ENCODE data around the gene INF2.

Gene INF2

DNA sequence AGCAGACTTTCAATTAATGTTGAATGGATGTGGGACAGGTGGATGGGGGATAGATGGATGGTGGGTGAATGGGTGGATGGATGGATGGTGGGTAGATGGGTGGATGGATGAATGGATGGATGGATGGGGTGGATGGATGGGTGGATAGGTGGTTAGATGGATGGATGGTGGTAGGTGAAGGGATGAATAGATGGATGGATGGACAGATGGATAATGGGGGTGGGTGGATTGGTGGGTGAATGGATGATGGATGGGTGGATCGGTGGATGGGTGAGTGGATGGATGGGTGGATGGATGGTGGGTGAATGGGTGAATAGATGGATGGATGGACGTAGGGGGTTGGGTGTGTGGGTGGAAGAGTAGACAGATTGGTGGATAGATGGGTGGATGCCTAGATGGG lies 14.0 kb upstream of the INF2 start:
- Histone ChIP-seq H3K23ac (ENCODE audit: low read length) (no peak overlapping the region), H2AK5ac (ENCODE audit: low read length) (no peak overlapping the region), H4K8ac (ENCODE audit: low read depth, low read length) (no peak overlapping the region), H3K4me1 (ENCODE audit: control insufficient read depth in 1 of 2, insufficient read depth in 2 of 2, low read length in 2 of 2) (peaks cover 30 to 36% of the 10 kb centered on the region in 2 experiments), H3K9ac (ENCODE audit: low read length) (no peak overlapping the region), H3K4me2 (ENCODE audit: low read length) (no peak overlapping the region), H4K12ac (ENCODE audit: low read depth, low read length) (no peak overlapping the region), H2BK120ac (ENCODE audit: insufficient read depth, low read length, poor library complexity) (no peak overlapping the region), H2AFZ (ENCODE audit: insufficient read depth, low read length, poor library complexity) (no peak overlapping the region), H3K14ac (ENCODE audit: low read length) (no peak overlapping the region), H3K27ac (ENCODE audit: low read depth, low read length) (no peak overlapping the region), H3K18ac (ENCODE audit: low read length) (no peak overlapping the region), H3K9me3 (ENCODE audit: insufficient read depth, low read depth, low read length) (no peaks in the 10 kb centered on the region), H2BK12ac (ENCODE audit: low read length) (no peak overlapping the region), H3K79me1 (ENCODE audit: low read length) (peaks cover 40% of the 10 kb centered on the region), H3K4ac (ENCODE audit: low read depth, low read length) (no peak overlapping the region), H2BK5ac (ENCODE audit: low read depth, low read length, poor library complexity) (no peak overlapping the region), H4K91ac (ENCODE audit: low read depth, low read length) (no peak overlapping the region), H3K36me3 (ENCODE audit: control insufficient read depth in 1 of 2, insufficient read depth in 2 of 2, low read length in 2 of 2) (no peaks in the 10 kb centered on the region), H3K79me2 (ENCODE audit: control insufficient read depth, insufficient read depth, low read length, poor library complexity) (peaks cover 15% of the 10 kb centered on the region), H3K4me3 (ENCODE audit: low read depth, low read length) (no peak overlapping the region), H3K27me3 (ENCODE audit: insufficient read depth, low read length) (no peaks in the 10 kb centered on the region)
- DNase-seq = no peak
- WGBS (ENCODE audit: extremely low coverage, insufficient coverage, insufficient read length) = 100% methylated on average over 2 of the region's 2 CpGs

DNA sequence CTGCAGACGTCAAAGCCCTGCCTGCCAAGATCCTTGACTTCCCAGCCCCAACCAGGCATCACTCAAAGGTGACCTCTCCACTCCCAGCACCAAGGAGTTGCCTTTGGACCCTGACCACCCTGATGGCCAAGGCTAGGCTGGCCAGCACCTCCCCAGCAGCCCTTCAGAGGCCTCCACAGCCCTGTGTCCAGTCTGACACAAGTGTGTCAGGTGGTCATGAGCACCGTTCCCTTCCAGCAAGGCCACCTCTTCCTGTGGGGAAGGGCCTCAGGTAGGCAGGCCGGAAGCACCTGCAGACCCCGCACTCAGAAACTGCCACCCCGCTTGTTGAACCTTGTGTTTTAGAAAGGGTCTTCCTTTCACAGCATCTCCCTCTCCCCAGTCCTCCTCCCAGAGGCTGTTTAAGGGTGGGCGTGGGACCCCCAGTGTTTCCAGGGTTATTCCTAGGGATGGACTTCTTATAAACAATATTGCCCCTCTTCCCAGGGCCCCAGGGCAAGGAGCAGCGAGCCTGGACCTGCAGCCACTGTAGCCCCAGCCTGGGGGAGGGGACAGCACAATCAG lies 13.2 kb upstream of the INF2 start:
- Histone ChIP-seq H3K18ac (ENCODE audit: low read length) (peak overlapping the region; percentile 18), H3K4ac (ENCODE audit: low read depth, low read length) (no peak overlapping the region), H3K4me3 (ENCODE audit: low read depth, low read length) (no peak overlapping the region), H3K23ac (ENCODE audit: low read length) (no peak overlapping the region), H4K12ac (ENCODE audit: low read depth, low read length) (no peak overlapping the region), H3K36me3 (ENCODE audit: control insufficient read depth in 1 of 2, insufficient read depth in 2 of 2, low read length in 2 of 2) (no peaks in the 10 kb centered on the region), H3K14ac (ENCODE audit: low read length) (peak overlapping the region; percentile 58), H3K9me3 (ENCODE audit: insufficient read depth, low read depth, low read length) (no peaks in the 10 kb centered on the region), H2BK5ac (ENCODE audit: low read depth, low read length, poor library complexity) (no peak overlapping the region), H2BK120ac (ENCODE audit: insufficient read depth, low read length, poor library complexity) (peak overlapping the region; percentile 70), H3K4me2 (ENCODE audit: low read length) (peak overlapping the region; percentile 72), H2BK12ac (ENCODE audit: low read length) (peak overlapping the region; percentile 46), H3K27ac (ENCODE audit: low read depth, low read length) (peak overlapping the region; percentile 96), H2AFZ (ENCODE audit: insufficient read depth, low read length, poor library complexity) (no peak overlapping the region), H4K91ac (ENCODE audit: low read depth, low read length) (peak overlapping the region; percentile 99), H3K27me3 (ENCODE audit: insufficient read depth, low read length) (no peaks in the 10 kb centered on the region), H3K4me1 (ENCODE audit: control insufficient read depth in 1 of 2, insufficient read depth in 2 of 2, low read length in 2 of 2) (peaks cover 38 to 43% of the 10 kb centered on the region in 2 experiments), H3K79me1 (ENCODE audit: low read length) (peaks cover 47% of the 10 kb centered on the region), H4K8ac (ENCODE audit: low read depth, low read length) (peak overlapping the region; percentile 32), H2AK5ac (ENCODE audit: low read length) (peak overlapping the region; percentile 67), H3K79me2 (ENCODE audit: control insufficient read depth, insufficient read depth, low read length, poor library complexity) (peaks cover 18% of the 10 kb centered on the region), H3K9ac (ENCODE audit: low read length) (no peak overlapping the region)
- no CpG with 5 or more reads among the region's 7 CpGs for WGBS (ENCODE audit: extremely low coverage, insufficient coverage, insufficient read length)
- DNase-seq = no peak

DNA sequence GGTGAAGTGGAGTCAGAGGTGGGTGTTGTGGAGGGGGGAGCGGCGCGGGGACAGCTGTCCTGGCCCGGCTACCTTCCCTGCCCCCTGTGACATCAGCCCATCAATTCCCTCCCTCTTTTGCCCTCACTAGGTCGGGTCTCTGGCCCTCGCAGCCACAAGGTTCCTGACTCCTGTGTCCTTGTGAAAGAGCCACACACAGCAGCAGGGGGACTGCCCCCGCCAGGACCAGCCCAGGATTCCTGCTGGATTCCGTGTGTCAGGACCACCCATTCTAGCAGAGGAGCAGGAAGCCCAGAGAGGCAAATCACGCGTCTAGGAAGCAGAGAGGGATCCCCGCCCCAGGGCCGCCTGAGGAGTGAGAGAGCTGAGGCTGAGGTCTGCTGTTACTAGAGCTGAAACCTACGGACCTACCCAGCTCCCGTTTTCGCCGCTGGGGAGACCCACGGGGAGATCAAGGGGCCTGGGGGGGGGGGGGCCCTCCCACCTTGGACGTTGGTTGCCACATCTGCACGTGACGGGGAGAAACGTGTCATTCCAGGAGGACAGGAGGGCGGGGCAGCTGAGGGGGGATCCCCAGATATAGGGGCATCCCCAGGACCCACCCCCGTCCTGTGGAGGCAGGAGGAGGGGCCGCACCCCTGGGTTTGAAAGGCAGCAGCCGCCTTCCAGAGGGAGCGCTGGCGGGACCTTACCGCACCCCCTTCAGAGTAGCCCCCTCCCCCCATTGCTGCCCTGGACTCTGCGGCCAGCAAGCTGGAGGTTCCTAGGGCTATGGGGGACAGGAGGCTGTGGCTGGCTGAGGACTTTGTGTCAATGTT lies 12.5 kb upstream of the INF2 start:
- peaks cover 21% of the 10 kb centered on the region for H3K79me2 ChIP-seq (ENCODE audit: control insufficient read depth, insufficient read depth, low read length, poor library complexity)
- H2BK5ac ChIP-seq (ENCODE audit: low read depth, low read length, poor library complexity) = peak overlapping the region; percentile 97
- no peak overlapping the region for H3K23ac ChIP-seq (ENCODE audit: low read length)
- H3K4me1 ChIP-seq (ENCODE audit: control insufficient read depth in 1 of 2, insufficient read depth in 2 of 2, low read length in 2 of 2) = peaks cover 42 to 47% of the 10 kb centered on the region in 2 experiments
- peak overlapping the region; percentile 99 for H2BK120ac ChIP-seq (ENCODE audit: insufficient read depth, low read length, poor library complexity)
- peak overlapping the region; percentile 83 for H3K4ac ChIP-seq (ENCODE audit: low read depth, low read length)
- H4K91ac ChIP-seq (ENCODE audit: low read depth, low read length) = peak overlapping the region; percentile 99
- H4K12ac ChIP-seq (ENCODE audit: low read depth, low read length) = peak overlapping the region; percentile 97
- H3K18ac ChIP-seq (ENCODE audit: low read length) = peak overlapping the region; percentile 85
- WGBS (ENCODE audit: extremely low coverage, insufficient coverage, insufficient read length) = no CpG with 5 or more reads among the region's 29 CpGs
- peak overlapping the region; percentile 72 for H3K4me2 ChIP-seq (ENCODE audit: low read length)
- peak overlapping the region; percentile 67 for H2BK12ac ChIP-seq (ENCODE audit: low read length)
- no peaks in the 10 kb centered on the region for H3K9me3 ChIP-seq (ENCODE audit: insufficient read depth, low read depth, low read length)
- no peaks in the 10 kb centered on the region for H3K27me3 ChIP-seq (ENCODE audit: insufficient read depth, low read length)
- H3K4me3 ChIP-seq (ENCODE audit: low read depth, low read length) = no peak overlapping the region
- no peaks in the 10 kb centered on the region for H3K36me3 ChIP-seq (ENCODE audit: control insufficient read depth in 1 of 2, insufficient read depth in 2 of 2, low read length in 2 of 2)
- H3K14ac ChIP-seq (ENCODE audit: low read length) = peak overlapping the region; percentile 98
- peak overlapping the region; percentile 59 for H3K9ac ChIP-seq (ENCODE audit: low read length)
- DNase-seq = no peak
- peaks cover 52% of the 10 kb centered on the region for H3K79me1 ChIP-seq (ENCODE audit: low read length)
- H2AK5ac ChIP-seq (ENCODE audit: low read length) = peak overlapping the region; percentile 100
- peak overlapping the region; percentile 95 for H2AFZ ChIP-seq (ENCODE audit: insufficient read depth, low read length, poor library complexity)
- peak overlapping the region; percentile 96 for H3K27ac ChIP-seq (ENCODE audit: low read depth, low read length)
- H4K8ac ChIP-seq (ENCODE audit: low read depth, low read length) = peak overlapping the region; percentile 100

DNA sequence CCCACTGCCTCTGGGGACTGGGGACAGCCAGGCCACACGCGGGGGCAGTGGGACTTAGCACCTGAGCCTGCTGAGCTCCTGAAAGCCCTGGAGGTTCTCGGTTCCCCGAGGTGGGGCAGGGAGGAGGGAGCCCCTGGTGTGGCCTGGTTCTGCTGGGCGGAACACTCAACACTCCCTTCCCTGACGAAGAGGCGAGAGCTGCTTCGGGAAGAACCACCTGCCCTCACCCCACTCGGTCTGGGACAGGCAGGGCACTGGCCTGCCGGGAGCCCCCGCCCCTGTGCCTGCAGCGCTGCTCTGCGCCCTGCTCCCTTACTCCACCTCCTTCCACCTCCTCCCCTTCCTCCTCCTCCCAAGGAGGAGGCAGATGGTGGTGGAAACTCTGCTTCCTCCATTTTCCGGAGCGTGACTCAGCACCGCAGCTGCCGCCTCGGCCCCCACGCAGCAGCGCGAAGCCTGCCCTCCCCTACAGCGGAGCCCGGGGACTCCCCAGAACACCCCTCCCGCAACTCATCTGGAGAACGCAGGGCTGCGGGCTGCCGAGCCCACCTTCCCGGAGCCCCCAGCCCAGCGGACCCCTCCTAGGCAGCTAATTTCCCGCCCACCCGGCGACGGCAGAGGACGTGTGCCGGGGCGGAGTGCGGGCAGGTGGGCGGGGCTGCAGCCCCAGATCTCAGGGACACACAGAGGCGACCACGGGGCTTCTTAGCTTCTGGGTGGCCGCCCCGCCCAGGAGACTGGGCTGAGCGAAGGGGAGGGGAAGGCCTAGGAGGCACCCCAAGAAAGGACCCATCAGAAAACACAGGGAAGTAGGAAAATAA lies 11.7 kb upstream of the INF2 start:
- H3K27me3 ChIP-seq (ENCODE audit: insufficient read depth, low read length) = no peaks in the 10 kb centered on the region
- H3K23ac ChIP-seq (ENCODE audit: low read length) = no peak overlapping the region
- peak overlapping the region; percentile 100 for H2AK5ac ChIP-seq (ENCODE audit: low read length)
- H3K9me3 ChIP-seq (ENCODE audit: insufficient read depth, low read depth, low read length) = no peaks in the 10 kb centered on the region
- peak overlapping the region; percentile 85 for H3K18ac ChIP-seq (ENCODE audit: low read length)
- H3K79me1 ChIP-seq (ENCODE audit: low read length) = peaks cover 58% of the 10 kb centered on the region
- H3K4ac ChIP-seq (ENCODE audit: low read depth, low read length) = peak overlapping the region; percentile 93
- H2BK12ac ChIP-seq (ENCODE audit: low read length) = peak overlapping the region; percentile 85
- H3K79me2 ChIP-seq (ENCODE audit: control insufficient read depth, insufficient read depth, low read length, poor library complexity) = peaks cover 23% of the 10 kb centered on the region
- H4K91ac ChIP-seq (ENCODE audit: low read depth, low read length) = peak overlapping the region; percentile 99
- peak overlapping the region; percentile 80 for H3K9ac ChIP-seq (ENCODE audit: low read length)
- H2BK120ac ChIP-seq (ENCODE audit: insufficient read depth, low read length, poor library complexity) = peak overlapping the region; percentile 99
- peak overlapping the region; percentile 97 for H4K12ac ChIP-seq (ENCODE audit: low read depth, low read length)
- peak overlapping the region; percentile 97 for H2BK5ac ChIP-seq (ENCODE audit: low read depth, low read length, poor library complexity)
- H2AFZ ChIP-seq (ENCODE audit: insufficient read depth, low read length, poor library complexity) = peak overlapping the region; percentile 95
- peaks cover 47 to 53% of the 10 kb centered on the region in 2 experiments for H3K4me1 ChIP-seq (ENCODE audit: control insufficient read depth in 1 of 2, insufficient read depth in 2 of 2, low read length in 2 of 2)
- DNase-seq = peak; percentile 71 to 81
- H3K4me2 ChIP-seq (ENCODE audit: low read length) = peak overlapping the region; percentile 72
- H3K4me3 ChIP-seq (ENCODE audit: low read depth, low read length) = peak overlapping the region; percentile 46
- peak overlapping the region; percentile 98 for H3K14ac ChIP-seq (ENCODE audit: low read length)
- peak overlapping the region; percentile 96 for H3K27ac ChIP-seq (ENCODE audit: low read depth, low read length)
- H4K8ac ChIP-seq (ENCODE audit: low read depth, low read length) = peak overlapping the region; percentile 100
- no CpG with 5 or more reads among the region's 43 CpGs for WGBS (ENCODE audit: extremely low coverage, insufficient coverage, insufficient read length)
- H3K36me3 ChIP-seq (ENCODE audit: control insufficient read depth in 1 of 2, insufficient read depth in 2 of 2, low read length in 2 of 2) = no peaks in the 10 kb centered on the region
